Measurements from ENCODE around the gene DVL3.

DVL3 gene

GRCh38 chr3:184186902-184187207 is 31.7 kb downstream of the DVL3 start:
- no peak for TF ChIP-seq SIN3A (IDR thresholded peaks at IDR 0.05; ENCODE audit: borderline replicate concordance, insufficient read depth, low read length)
- TF ChIP-seq POLR2AphosphoS5 (IDR thresholded peaks at IDR 0.05; ENCODE audit: low read depth, low read length), result no peak
- no peak for TF ChIP-seq TAF1 (IDR thresholded peaks at IDR 0.05; ENCODE audit: borderline replicate concordance, insufficient read depth, low read length)
- no peak for TF ChIP-seq FOXP2 (optimal IDR thresholded peaks at IDR 0.05; ENCODE audit: borderline replicate concordance, extremely low read depth, extremely low read length, insufficient read depth)
- TF ChIP-seq, protein P1, sequence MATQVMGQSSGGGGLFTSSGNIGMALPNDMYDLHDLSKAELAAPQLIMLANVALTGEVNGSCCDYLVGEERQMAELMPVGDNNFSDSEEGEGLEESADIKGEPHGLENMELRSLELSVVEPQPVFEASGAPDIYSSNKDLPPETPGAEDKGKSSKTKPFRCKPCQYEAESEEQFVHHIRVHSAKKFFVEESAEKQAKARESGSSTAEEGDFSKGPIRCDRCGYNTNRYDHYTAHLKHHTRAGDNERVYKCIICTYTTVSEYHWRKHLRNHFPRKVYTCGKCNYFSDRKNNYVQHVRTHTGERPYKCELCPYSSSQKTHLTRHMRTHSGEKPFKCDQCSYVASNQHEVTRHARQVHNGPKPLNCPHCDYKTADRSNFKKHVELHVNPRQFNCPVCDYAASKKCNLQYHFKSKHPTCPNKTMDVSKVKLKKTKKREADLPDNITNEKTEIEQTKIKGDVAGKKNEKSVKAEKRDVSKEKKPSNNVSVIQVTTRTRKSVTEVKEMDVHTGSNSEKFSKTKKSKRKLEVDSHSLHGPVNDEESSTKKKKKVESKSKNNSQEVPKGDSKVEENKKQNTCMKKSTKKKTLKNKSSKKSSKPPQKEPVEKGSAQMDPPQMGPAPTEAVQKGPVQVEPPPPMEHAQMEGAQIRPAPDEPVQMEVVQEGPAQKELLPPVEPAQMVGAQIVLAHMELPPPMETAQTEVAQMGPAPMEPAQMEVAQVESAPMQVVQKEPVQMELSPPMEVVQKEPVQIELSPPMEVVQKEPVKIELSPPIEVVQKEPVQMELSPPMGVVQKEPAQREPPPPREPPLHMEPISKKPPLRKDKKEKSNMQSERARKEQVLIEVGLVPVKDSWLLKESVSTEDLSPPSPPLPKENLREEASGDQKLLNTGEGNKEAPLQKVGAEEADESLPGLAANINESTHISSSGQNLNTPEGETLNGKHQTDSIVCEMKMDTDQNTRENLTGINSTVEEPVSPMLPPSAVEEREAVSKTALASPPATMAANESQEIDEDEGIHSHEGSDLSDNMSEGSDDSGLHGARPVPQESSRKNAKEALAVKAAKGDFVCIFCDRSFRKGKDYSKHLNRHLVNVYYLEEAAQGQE (IDR thresholded peaks at IDR 0.05; ENCODE audit: insufficient read depth in 1 of 2, low read depth in 2 of 2, low read length in 2 of 2), result no peak

DNA sequence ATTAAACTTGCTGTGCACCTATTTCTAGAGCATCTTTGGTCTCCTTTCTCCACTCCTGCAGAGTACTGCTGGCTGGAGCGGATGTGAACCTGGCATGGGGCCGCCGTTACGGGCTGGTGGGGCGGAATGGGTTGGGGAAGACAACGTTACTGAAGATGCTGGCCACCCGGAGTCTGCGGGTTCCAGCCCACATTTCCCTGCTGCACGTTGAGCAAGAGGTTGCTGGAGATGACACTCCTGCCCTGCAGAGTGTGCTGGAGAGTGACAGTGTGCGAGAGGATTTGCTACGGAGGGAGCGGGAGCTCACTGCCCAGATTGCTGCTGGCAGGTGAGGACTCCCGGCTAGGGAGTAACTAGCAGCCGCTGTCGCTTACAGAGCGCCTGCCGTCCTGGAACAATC is 32.9 kb downstream of the DVL3 start:
- no peak for TF ChIP-seq POLR2AphosphoS5 (IDR thresholded peaks at IDR 0.05; ENCODE audit: low read depth, low read length)
- no peak for TF ChIP-seq TAF1 (IDR thresholded peaks at IDR 0.05; ENCODE audit: borderline replicate concordance, insufficient read depth, low read length)
- no peak for TF ChIP-seq FOXP2 (optimal IDR thresholded peaks at IDR 0.05; ENCODE audit: borderline replicate concordance, extremely low read depth, extremely low read length, insufficient read depth)
- no peak for TF ChIP-seq SIN3A (IDR thresholded peaks at IDR 0.05; ENCODE audit: borderline replicate concordance, insufficient read depth, low read length)
- TF ChIP-seq, protein P1 (IDR thresholded peaks at IDR 0.05; ENCODE audit: insufficient read depth in 1 of 2, low read depth in 2 of 2, low read length in 2 of 2), result no peak

GRCh38 chr3:184189421-184189820 is 34.2 kb downstream of the DVL3 start:
- TF ChIP-seq TAF1 (IDR thresholded peaks at IDR 0.05; ENCODE audit: borderline replicate concordance, insufficient read depth, low read length) (no peak), POLR2AphosphoS5 (IDR thresholded peaks at IDR 0.05; ENCODE audit: low read depth, low read length) (no peak), SIN3A (IDR thresholded peaks at IDR 0.05; ENCODE audit: borderline replicate concordance, insufficient read depth, low read length) (no peak), FOXP2 (optimal IDR thresholded peaks at IDR 0.05; ENCODE audit: borderline replicate concordance, extremely low read depth, extremely low read length, insufficient read depth) (no peak)
- TF ChIP-seq, protein P1 (IDR thresholded peaks at IDR 0.05; ENCODE audit: insufficient read depth in 1 of 2, low read depth in 2 of 2, low read length in 2 of 2), result no peak

GRCh38 chr3:184192889-184193288 is 37.7 kb downstream of the DVL3 start:
- no peak for TF ChIP-seq FOXP2 (optimal IDR thresholded peaks at IDR 0.05; ENCODE audit: borderline replicate concordance, extremely low read depth, extremely low read length, insufficient read depth)

DNA sequence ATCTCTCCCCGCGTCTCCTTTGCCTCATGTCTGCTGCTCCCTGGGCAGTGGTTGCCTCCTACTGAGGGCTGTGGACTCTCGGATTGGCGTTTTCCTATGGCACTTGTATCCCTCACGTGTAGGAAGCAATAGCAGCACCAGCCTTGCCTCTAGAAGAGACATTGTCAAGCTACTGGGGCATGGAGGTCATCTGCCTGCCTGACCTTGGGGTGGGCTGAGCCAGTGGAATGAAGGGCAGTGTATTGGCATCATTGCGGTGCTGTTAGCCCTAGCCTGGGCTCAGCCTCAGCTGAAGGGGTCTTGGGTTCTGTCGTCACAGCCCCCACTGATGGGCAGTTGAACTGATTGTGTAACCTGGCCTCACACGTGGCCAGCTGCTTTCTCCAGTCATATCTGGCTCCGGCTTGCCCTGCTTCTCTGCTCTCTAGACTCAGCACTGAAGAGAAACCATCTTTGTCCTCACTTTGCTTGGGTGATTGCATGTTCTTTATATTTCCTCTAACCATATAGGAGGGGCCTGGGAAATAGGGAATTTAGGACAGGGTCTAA is 38.9 kb downstream of the DVL3 start:
- TF ChIP-seq POLR2AphosphoS5 (IDR thresholded peaks at IDR 0.05; ENCODE audit: low read depth, low read length) (no peak), FOXP2 (optimal IDR thresholded peaks at IDR 0.05; ENCODE audit: borderline replicate concordance, extremely low read depth, extremely low read length, insufficient read depth) (no peak), SIN3A (IDR thresholded peaks at IDR 0.05; ENCODE audit: borderline replicate concordance, insufficient read depth, low read length) (no peak), TAF1 (IDR thresholded peaks at IDR 0.05; ENCODE audit: borderline replicate concordance, insufficient read depth, low read length) (no peak)
- TF ChIP-seq, protein P1 (IDR thresholded peaks at IDR 0.05; ENCODE audit: insufficient read depth in 1 of 2, low read depth in 2 of 2, low read length in 2 of 2), result no peak

Data from PFSK-1 (cell line).